ENCODE results near the gene CIC. TPM values are rescaled to one million over a fixed set of nuclear protein-coding genes. Genes with fewer than 3 reads are reported as not detected.
"Not testable (repeated sequence)": the region's sequence is repeated elsewhere in the genome, so short reads cannot be mapped to it uniquely, and the experiment has no call there.

Gene CIC
- total and polyA plus RNA-seq, 5 experiments from 2014 or later = 0.43 to 87.4 (median 1.8) TPM

GRCh38 chr19:42333975-42334696 is 65.1 kb downstream of the CIC start:
- H3K27ac Mint-ChIP-seq = no peak overlapping the region
- H3K36me3 Mint-ChIP-seq = peaks cover 0 to 11% (median 3%) of the 10 kb centered on the region in 3 donors
- DNase-seq (no peak), ATAC-seq (no peak)
- no peaks in the 10 kb centered on the region for H3K9me3 Mint-ChIP-seq
- POLR2A ChIA-PET = no interaction called here
- no peaks in the 10 kb centered on the region for H3K27me3 Mint-ChIP-seq
- H3K4me3 Mint-ChIP-seq = no peak overlapping the region
- H3K4me1 Mint-ChIP-seq = peaks cover 0 to 5% (median under 1%) of the 10 kb centered on the region in 4 donors

GRCh38 chr19:42334697-42335373 is 65.8 kb downstream of the CIC start:
- H3K27me3 Mint-ChIP-seq = no peaks in the 10 kb centered on the region
- POLR2A ChIA-PET = no interaction called here
- peaks cover 0 to 14% (median 3%) of the 10 kb centered on the region in 3 donors for H3K36me3 Mint-ChIP-seq
- no peaks in the 10 kb centered on the region for H3K9me3 Mint-ChIP-seq
- H3K4me1 Mint-ChIP-seq = peaks cover 0 to 4% (median 0%) of the 10 kb centered on the region in 4 donors
- DNase-seq = no peak
- H3K4me3 Mint-ChIP-seq = no peak overlapping the region
- no peak for ATAC-seq
- no peak overlapping the region for H3K27ac Mint-ChIP-seq

GRCh38 chr19:42335374-42335936 is 66.4 kb downstream of the CIC start:
- POLR2A ChIA-PET = no interaction called here
- Mint-ChIP-seq H3K27ac (no peak overlapping the region), H3K27me3 (no peaks in the 10 kb centered on the region), H3K36me3 (peaks cover 0 to 14% (median 3%) of the 10 kb centered on the region in 3 donors), H3K9me3 (no peaks in the 10 kb centered on the region), H3K4me1 (peaks cover 0 to 3% (median 0%) of the 10 kb centered on the region in 4 donors), H3K4me3 (no peak overlapping the region)
- ATAC-seq (no peak), DNase-seq (no peak)

- Mint-ChIP-seq H3K36me3 (peaks cover 0 to 14% (median 3%) of the 10 kb centered on the region in 3 donors), H3K27me3 (no peaks in the 10 kb centered on the region), H3K4me3 (no peak overlapping the region), H3K27ac (no peak overlapping the region), H3K4me1 (no peaks in the 10 kb centered on the region), H3K9me3 (no peaks in the 10 kb centered on the region)
- ATAC-seq (no peak), DNase-seq (no peak)
- POLR2A ChIA-PET = no interaction called here
These were observed 66.9 kb downstream of the CIC start for GRCh38 chr19:42335971-42336370.

- POLR2A ChIA-PET, DNase-seq, H3K27ac Mint-ChIP-seq, H3K4me1 Mint-ChIP-seq, H3K27me3 Mint-ChIP-seq, H3K4me3 Mint-ChIP-seq, ATAC-seq, H3K9me3 Mint-ChIP-seq: not testable (repeated sequence)
- peaks cover 0 to 17% (median 5%) of the 10 kb centered on the region in 3 donors for H3K36me3 Mint-ChIP-seq
These were observed 70.2 kb downstream of the CIC start for GRCh38 chr19:42339126-42339860.

- DNase-seq, H3K27ac Mint-ChIP-seq, H3K4me1 Mint-ChIP-seq, H3K27me3 Mint-ChIP-seq, H3K4me3 Mint-ChIP-seq, POLR2A ChIA-PET, ATAC-seq, H3K9me3 Mint-ChIP-seq: not testable (repeated sequence)
- H3K36me3 Mint-ChIP-seq = peaks cover 0 to 21% (median 5%) of the 10 kb centered on the region in 3 donors
These were observed 70.9 kb downstream of the CIC start for GRCh38 chr19:42339922-42340321.

GRCh38 chr19:42343344-42344110 is 74.5 kb downstream of the CIC start:
- DNase-seq (no peak), ATAC-seq (no peak)
- Mint-ChIP-seq H3K36me3 (peaks cover 0 to 32% (median 4%) of the 10 kb centered on the region in 3 donors), H3K27me3 (no peaks in the 10 kb centered on the region), H3K4me1 (peaks cover 0 to 2% (median under 1%) of the 10 kb centered on the region in 4 donors), H3K27ac (peak overlapping the region in 3 of 10 donors; percentile 29 to 79 (median 45)), H3K9me3 (no peaks in the 10 kb centered on the region), H3K4me3 (no peak overlapping the region)
- POLR2A ChIA-PET = no interaction called here

GRCh38 chr19:42344336-42344893 is 75.4 kb downstream of the CIC start:
- DNase-seq = no peak
- peaks cover 0 to 2% (median under 1%) of the 10 kb centered on the region in 4 donors for H3K4me1 Mint-ChIP-seq
- no peak overlapping the region for H3K4me3 Mint-ChIP-seq
- no peaks in the 10 kb centered on the region for H3K27me3 Mint-ChIP-seq
- no peaks in the 10 kb centered on the region for H3K9me3 Mint-ChIP-seq
- peaks cover 0 to 28% (median 4%) of the 10 kb centered on the region in 3 donors for H3K36me3 Mint-ChIP-seq
- POLR2A ChIA-PET = no interaction called here
- no peak overlapping the region for H3K27ac Mint-ChIP-seq
- ATAC-seq = no peak

Other genes with a start within 250 kb of the CIC start
- gene GRIK5, start 199.0 kb upstream of the CIC start, total RNA-seq = under 1 TPM; 0.25 to 0.34 TPM
- gene GRIK5, start 199.0 kb upstream of the CIC start, polyA plus RNA-seq = not detected
- gene ZNF574, start 193.1 kb upstream of the CIC start, total RNA-seq = 10 to 100 TPM; 18.3 to 20.8 TPM
- gene ZNF574, start 193.1 kb upstream of the CIC start, polyA plus RNA-seq = 10 to 100 TPM in 1 of 3 donors, 1 to 10 TPM in 2; 7.8 to 21.5 (median 8.0) TPM
- 10 to 100 TPM; 85.0 to 88.5 TPM for gene POU2F2, start 136.8 kb upstream of the CIC start, total RNA-seq
- gene POU2F2, start 136.8 kb upstream of the CIC start, polyA plus RNA-seq = 1 to 10 TPM; 2.4 to 6.6 (median 4.7) TPM
- gene DEDD2, start 51.6 kb upstream of the CIC start, total RNA-seq = 10 to 100 TPM; 56.5 to 58.7 TPM
- 100 to 1,000 TPM; 117 to 149 (median 133) TPM for gene DEDD2, start 51.6 kb upstream of the CIC start, polyA plus RNA-seq
- 10 to 100 TPM; 16.6 to 20.1 TPM for gene ZNF526, start 48.9 kb upstream of the CIC start, total RNA-seq
- gene ZNF526, start 48.9 kb upstream of the CIC start, polyA plus RNA-seq = 1 to 10 TPM; 3.9 to 8.1 (median 4.5) TPM
- gene GSK3A, start 26.6 kb upstream of the CIC start, total RNA-seq = 10 to 100 TPM; 27.1 to 28.1 TPM
- gene GSK3A, start 26.6 kb upstream of the CIC start, polyA plus RNA-seq = 10 to 100 TPM in 2 of 3 donors, 1 to 10 TPM in 1; 9.9 to 19.3 (median 12.8) TPM
- 10 to 100 TPM; 41.0 to 47.3 TPM for gene ERF, start 14.1 kb upstream of the CIC start, total RNA-seq
- 1 to 10 TPM; 2.8 to 6.2 (median 4.6) TPM for gene ERF, start 14.1 kb upstream of the CIC start, polyA plus RNA-seq
- gene PRR19, start 32.9 kb downstream of the CIC start, total RNA-seq = under 1 TPM in 1 of 2 experiments, not detected in 1; 0.25 TPM
- under 1 TPM in 2 of 3 donors, not detected in 1; 0.32 to 0.49 TPM for gene PRR19, start 32.9 kb downstream of the CIC start, polyA plus RNA-seq
- gene PAFAH1B3, start 33.4 kb downstream of the CIC start, total RNA-seq = 10 to 100 TPM; 15.4 to 17.7 TPM
- 10 to 100 TPM; 38.4 to 48.1 (median 43.6) TPM for gene PAFAH1B3, start 33.4 kb downstream of the CIC start, polyA plus RNA-seq
- gene TMEM145, start 44.1 kb downstream of the CIC start, total RNA-seq = not detected
- gene TMEM145, start 44.1 kb downstream of the CIC start, polyA plus RNA-seq = not detected
- 10 to 100 TPM in 1 of 2 experiments, 1 to 10 TPM in 1; 9.2 to 10.2 TPM for gene MEGF8, start 56.4 kb downstream of the CIC start, total RNA-seq
- under 1 TPM; 0.23 to 0.57 (median 0.34) TPM for gene MEGF8, start 56.4 kb downstream of the CIC start, polyA plus RNA-seq
- gene CNFN, start 121.0 kb downstream of the CIC start, total RNA-seq = not detected
- gene CNFN, start 121.0 kb downstream of the CIC start, polyA plus RNA-seq = under 1 TPM; 0.44 to 0.88 (median 0.68) TPM
- gene LIPE, start 158.1 kb downstream of the CIC start, total RNA-seq = 10 to 100 TPM; 29.5 TPM
- 1 to 10 TPM; 4.2 to 9.6 (median 8.0) TPM for gene LIPE, start 158.1 kb downstream of the CIC start, polyA plus RNA-seq
- gene CXCL17, start 173.7 kb downstream of the CIC start, total RNA-seq = not detected
- not detected for gene CXCL17, start 173.7 kb downstream of the CIC start, polyA plus RNA-seq

Data from naive thymus-derived CD8-positive, alpha-beta T cell (primary cell).